ENCODE data around the gene GLOD5.

- no peak for TF ChIP-seq POLR2A (IDR thresholded peaks at IDR 0.05; ENCODE audit: low read depth, low read length)
- no peak for TF ChIP-seq CTCF (conservative IDR thresholded peaks at IDR 0.05; ENCODE audit: low read depth, low read length)
- no peak for TF ChIP-seq RAD21 (IDR thresholded peaks at IDR 0.05; ENCODE audit: low read length)
- TF ChIP-seq FOS (IDR thresholded peaks at IDR 0.05; ENCODE audit: low read depth, low read length): no peak
- TF ChIP-seq RCOR1 (IDR thresholded peaks at IDR 0.05; ENCODE audit: insufficient replicate concordance, low read length): no peak
- no peak for TF ChIP-seq BHLHE40 (IDR thresholded peaks at IDR 0.05; ENCODE audit: low read depth, low read length)
- TF ChIP-seq USF2 (IDR thresholded peaks at IDR 0.05; ENCODE audit: low read depth, low read length): no peak
Measured at GRCh38 chrX:48770296-48770695, 8.7 kb downstream of the GLOD5 start.
